Type B pancreatic cell (in vitro differentiated cells): ENCODE data around the gene PDIA6. TPM values are rescaled to one million over a fixed set of nuclear protein-coding genes. Genes with fewer than 3 reads are reported as not detected.

Experiments
- DNase-seq: peaks from one replicate; pipeline ENCODE4 v3.0.0; 2021; ENCODE audit warnings: mixed read lengths; ENCODE audit not compliant: unreplicated experiment; ENCODE audit errors: extremely low spot score
- H3K27ac Mint-ChIP-seq: 2 replicates; pipeline ENCODE4 v1.8.0; 2021; ENCODE audit warnings: mild to moderate bottlenecking, mixed read lengths
- H3K27me3 Mint-ChIP-seq: 2 replicates; pipeline ENCODE4 v1.8.0; 2021; ENCODE audit warnings: mixed read lengths
- H3K36me3 Mint-ChIP-seq: 2 replicates; pipeline ENCODE4 v1.8.0; 2021; ENCODE audit warnings: mixed read lengths
- H3K4me1 Mint-ChIP-seq: one replicate; pipeline ENCODE4 v1.8.0; 2021; ENCODE audit warnings: mixed read lengths; ENCODE audit not compliant: unreplicated experiment
- H3K4me3 Mint-ChIP-seq: 2 replicates; pipeline ENCODE4 v1.8.0; 2021; ENCODE audit warnings: mild to moderate bottlenecking, mixed read lengths
- H3K9me3 Mint-ChIP-seq: 2 replicates; pipeline ENCODE4 v1.8.0; 2021; ENCODE audit warnings: mixed read lengths
- total RNA-seq: library from RNA; stranded (reverse); gene quantifications from 2 replicates; pipeline ENCODE4 v1.2.1, GENCODE V29; 2021; ENCODE audit warnings: low replicate concordance
- TF ChIP-seq, protein P1 (sequence below): fragments of 200-600 bp; sonication (generic); conservative IDR thresholded peaks from 2 replicates; pipeline ENCODE4 v1.5.0; 2021; ENCODE audit warnings: antibody characterized with exemption, mild to moderate bottlenecking

PDIA6 gene
- total RNA-seq, 1 donor from 2014 or later = 281 TPM

DNA sequence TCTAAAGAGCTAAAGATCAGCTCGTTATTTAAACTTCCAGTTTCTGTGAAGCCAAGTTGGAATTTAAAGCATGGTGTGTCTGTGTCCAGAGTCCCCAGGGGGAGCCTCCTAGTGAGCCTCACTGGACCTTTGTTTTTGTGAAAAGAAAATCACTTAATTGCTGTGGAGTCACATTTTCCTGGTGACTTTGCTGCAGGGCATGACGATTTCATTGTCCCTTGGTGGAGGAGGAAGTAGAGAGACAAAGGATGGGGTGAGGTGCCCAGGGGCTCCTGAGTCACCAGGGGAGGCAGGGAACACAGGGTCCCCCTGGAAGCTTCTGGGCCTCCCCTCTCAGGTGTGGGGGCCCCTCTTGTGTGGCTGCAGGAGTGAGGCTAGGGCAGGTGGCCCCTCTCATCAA is 71.4 kb downstream of the PDIA6 start:
- H3K4me1 Mint-ChIP-seq = no peaks in the 10 kb centered on the region

GRCh38 chr2:10740226-10740625 is 72.4 kb downstream of the PDIA6 start:
- Mint-ChIP-seq H3K9me3 (no peaks in the 10 kb centered on the region), H3K36me3 (no peaks in the 10 kb centered on the region), H3K4me1 (no peaks in the 10 kb centered on the region), H3K27me3 (peaks cover 4% of the 10 kb centered on the region), H3K27ac (no peak overlapping the region), H3K4me3 (no peak overlapping the region)
- no peak for DNase-seq
- TF ChIP-seq, protein P1, sequence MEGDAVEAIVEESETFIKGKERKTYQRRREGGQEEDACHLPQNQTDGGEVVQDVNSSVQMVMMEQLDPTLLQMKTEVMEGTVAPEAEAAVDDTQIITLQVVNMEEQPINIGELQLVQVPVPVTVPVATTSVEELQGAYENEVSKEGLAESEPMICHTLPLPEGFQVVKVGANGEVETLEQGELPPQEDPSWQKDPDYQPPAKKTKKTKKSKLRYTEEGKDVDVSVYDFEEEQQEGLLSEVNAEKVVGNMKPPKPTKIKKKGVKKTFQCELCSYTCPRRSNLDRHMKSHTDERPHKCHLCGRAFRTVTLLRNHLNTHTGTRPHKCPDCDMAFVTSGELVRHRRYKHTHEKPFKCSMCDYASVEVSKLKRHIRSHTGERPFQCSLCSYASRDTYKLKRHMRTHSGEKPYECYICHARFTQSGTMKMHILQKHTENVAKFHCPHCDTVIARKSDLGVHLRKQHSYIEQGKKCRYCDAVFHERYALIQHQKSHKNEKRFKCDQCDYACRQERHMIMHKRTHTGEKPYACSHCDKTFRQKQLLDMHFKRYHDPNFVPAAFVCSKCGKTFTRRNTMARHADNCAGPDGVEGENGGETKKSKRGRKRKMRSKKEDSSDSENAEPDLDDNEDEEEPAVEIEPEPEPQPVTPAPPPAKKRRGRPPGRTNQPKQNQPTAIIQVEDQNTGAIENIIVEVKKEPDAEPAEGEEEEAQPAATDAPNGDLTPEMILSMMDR = no peak

More for the DNA sequence above, 71.4 kb downstream of the PDIA6 start:
- Mint-ChIP-seq H3K4me3 (no peak overlapping the region), H3K27me3 (peaks cover 2% of the 10 kb centered on the region), H3K9me3 (no peaks in the 10 kb centered on the region), H3K27ac (no peak overlapping the region), H3K36me3 (no peaks in the 10 kb centered on the region)
- TF ChIP-seq, protein P1 = no peak
- DNase-seq = no peak

- Mint-ChIP-seq H3K4me1 (peaks cover 4% of the 10 kb centered on the region), H3K9me3 (no peaks in the 10 kb centered on the region), H3K36me3 (no peaks in the 10 kb centered on the region), H3K4me3 (no peak overlapping the region), H3K27me3 (peaks cover 13% of the 10 kb centered on the region), H3K27ac (no peak overlapping the region)
- TF ChIP-seq, protein P1 = no peak
- no peak for DNase-seq
Observed at GRCh38 chr2:10738192-10738591, 74.4 kb downstream of the PDIA6 start.

GRCh38 chr2:10733980-10734379 is 78.6 kb downstream of the PDIA6 start:
- Mint-ChIP-seq H3K4me1 (peaks cover 4% of the 10 kb centered on the region), H3K27ac (no peak overlapping the region), H3K4me3 (no peak overlapping the region), H3K27me3 (peaks cover 17% of the 10 kb centered on the region), H3K9me3 (no peaks in the 10 kb centered on the region), H3K36me3 (no peaks in the 10 kb centered on the region)
- TF ChIP-seq, protein P1 = no peak
- DNase-seq = no peak

DNA sequence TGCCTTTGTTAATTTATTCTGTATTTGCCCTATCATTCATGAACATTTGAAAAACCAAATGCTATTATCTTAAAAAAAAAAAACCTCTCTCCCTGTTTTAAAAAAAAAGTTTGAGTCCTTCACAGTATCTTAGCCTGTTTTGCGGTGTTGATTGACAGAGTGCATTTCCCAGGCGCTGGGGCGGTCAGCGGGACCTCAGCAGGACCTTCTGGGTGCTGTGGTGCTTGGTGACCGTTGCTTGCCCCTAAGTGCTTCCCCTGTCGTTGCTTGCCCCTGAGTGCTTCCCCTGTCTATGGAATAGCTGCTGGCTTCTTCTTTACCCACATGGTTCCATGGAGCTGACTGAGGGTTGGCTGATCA is 79.0 kb downstream of the PDIA6 start:
- DNase-seq = no peak
- TF ChIP-seq, protein P1 = no peak
- Mint-ChIP-seq H3K27ac (no peak overlapping the region), H3K9me3 (no peaks in the 10 kb centered on the region), H3K36me3 (no peaks in the 10 kb centered on the region), H3K27me3 (peaks cover 17% of the 10 kb centered on the region), H3K4me3 (no peak overlapping the region), H3K4me1 (peaks cover 4% of the 10 kb centered on the region)

Other genes with a start within 250 kb of the PDIA6 start
- 23.0 and 28.9 TPM in 2 replicates for gene NOL10, start 122.8 kb downstream of the PDIA6 start, total RNA-seq
- 0.93 and 1.1 TPM in 2 replicates for gene ATP6V1C2, start 91.2 kb downstream of the PDIA6 start, total RNA-seq
- gene KCNF1, start 99.1 kb upstream of the PDIA6 start, total RNA-seq = 3.6 and 3.7 TPM in 2 replicates